ENCODE measurements around the gene IGF2R. TPM values are rescaled to one million over a fixed set of nuclear protein-coding genes. Genes with fewer than 3 reads are reported as not detected.

The IGF2R gene
- total and polyA plus RNA-seq, 8 donors, result 56.5 to 153 (median 60.4) TPM

- Histone ChIP-seq H3K27ac (no peak overlapping the region), H3K27me3 (no peaks in the 10 kb centered on the region), H3K9me3 (no peaks in the 10 kb centered on the region), H3K4me1 (no peaks in the 10 kb centered on the region), H3K36me3 (no peaks in the 10 kb centered on the region), H3K4me3 (no peak overlapping the region)
- TF ChIP-seq CTCF (IDR thresholded peaks at IDR 0.05), result no peak
- ATAC-seq, result no peak
- no peak for DNase-seq
- intact Hi-C loops (cut with DNase I), result no loop called here
Observed at GRCh38 chr6:160127270-160128124, 158.6 kb downstream of the IGF2R start.

GRCh38 chr6:160128125-160128683, 159.3 kb downstream of the IGF2R start:
- no peak for TF ChIP-seq CTCF (IDR thresholded peaks at IDR 0.05)
- H3K27me3 ChIP-seq, result no peaks in the 10 kb centered on the region
- ATAC-seq (no peak), DNase-seq (no peak)
- H3K36me3 ChIP-seq, result no peaks in the 10 kb centered on the region
- H3K4me1 ChIP-seq, result no peaks in the 10 kb centered on the region
- no peak overlapping the region for H3K4me3 ChIP-seq
- H3K27ac ChIP-seq, result no peak overlapping the region
- no peaks in the 10 kb centered on the region for H3K9me3 ChIP-seq
- intact Hi-C loops (cut with DNase I), result no loop called here

GRCh38 chr6:160128879-160129516, 160.1 kb downstream of the IGF2R start:
- no peaks in the 10 kb centered on the region for H3K36me3 ChIP-seq
- intact Hi-C loops (cut with DNase I), result no loop called here
- no peak for ATAC-seq
- H3K9me3 ChIP-seq, result no peaks in the 10 kb centered on the region
- H3K27me3 ChIP-seq, result no peaks in the 10 kb centered on the region
- no peak for DNase-seq
- no peak overlapping the region for H3K4me3 ChIP-seq
- no peak for TF ChIP-seq CTCF (IDR thresholded peaks at IDR 0.05)
- no peak overlapping the region for H3K27ac ChIP-seq
- H3K4me1 ChIP-seq, result no peaks in the 10 kb centered on the region

DNA sequence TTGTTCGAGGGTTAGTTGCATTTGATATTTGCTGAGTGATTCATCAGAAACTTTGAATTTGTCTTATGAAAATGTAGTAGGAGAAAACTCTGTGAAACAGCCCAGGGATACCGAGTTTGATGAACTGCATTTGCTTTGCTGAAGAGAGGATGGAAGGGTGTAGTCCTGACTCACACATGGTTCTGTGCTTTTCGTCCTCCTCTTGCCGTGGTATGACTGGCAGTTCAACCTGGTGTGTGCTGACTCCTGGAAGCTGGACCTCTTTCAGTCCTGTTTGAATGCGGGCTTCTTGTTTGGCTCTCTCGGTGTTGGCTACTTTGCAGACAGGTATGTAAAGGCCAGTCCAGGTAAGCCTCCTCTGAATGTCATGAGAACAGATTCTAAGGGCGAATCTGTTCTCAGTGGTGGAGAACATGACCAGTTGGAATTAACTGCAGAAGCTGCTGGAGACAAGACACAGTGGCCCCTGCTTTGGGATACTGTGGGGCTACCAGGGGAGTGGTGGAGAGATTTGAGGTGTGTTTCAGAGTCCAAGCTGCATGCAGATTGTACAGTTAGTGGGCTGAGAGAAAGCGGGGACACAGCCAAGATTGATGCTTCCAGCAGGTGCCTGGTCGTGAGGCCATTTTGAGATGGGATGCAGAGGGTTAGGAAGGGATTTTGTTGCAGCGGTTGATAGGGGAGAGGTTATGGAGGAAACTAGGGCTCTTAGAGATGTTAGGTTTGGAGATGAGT, 161.2 kb downstream of the IGF2R start:
- Histone ChIP-seq H3K4me1 (no peaks in the 10 kb centered on the region), H3K36me3 (no peaks in the 10 kb centered on the region), H3K4me3 (no peak overlapping the region), H3K9me3 (no peaks in the 10 kb centered on the region), H3K27me3 (no peaks in the 10 kb centered on the region), H3K27ac (no peak overlapping the region)
- DNase-seq, result no peak
- no peak for TF ChIP-seq CTCF (IDR thresholded peaks at IDR 0.05)
- no peak for ATAC-seq
- intact Hi-C loops (cut with DNase I), result loop anchor here in 1 of 2 donors (10.0 kb wide), 1 partner anchor 325 kb away; no protein-coding TSS in a partner anchor
